ENCODE results near the gene PARP12. TPM values are rescaled to one million over a fixed set of nuclear protein-coding genes. Genes with fewer than 3 reads are reported as not detected.

The PARP12 gene
- total and polyA plus RNA-seq, 10 donors = 26.9 to 101 (median 67.2) TPM

GRCh38 chr7:140005754-140006503, 56.8 kb downstream of the PARP12 start:
- H3K9me3 ChIP-seq = no peaks in the 10 kb centered on the region
- H3K27ac ChIP-seq = no peak overlapping the region
- no peaks in the 10 kb centered on the region for H3K27me3 ChIP-seq (replicated peaks in 1 of 7)
- H3K4me1 ChIP-seq = peaks cover 0 to 6% (median 4%) of the 10 kb centered on the region in 6 donors
- peak; percentile 54 for DNase-seq
- H3K36me3 ChIP-seq = peaks cover 0 to 65% (median 4%) of the 10 kb centered on the region in 6 donors
- no peak overlapping the region for H3K4me3 ChIP-seq
- intact Hi-C loops (cut with DNase I; ENCODE audit: low total_unique reads) = loop anchor here (10.0 kb wide), 1 partner anchor 391 kb away; no protein-coding TSS in a partner anchor
- TF ChIP-seq POLR2AphosphoS5 (IDR thresholded peaks at IDR 0.05) (no peak), CTCF (IDR thresholded peaks at IDR 0.05 in 8 of 11, conservative IDR thresholded peaks at IDR 0.05 in 3 of 11) (no peak), POLR2A (IDR thresholded peaks at IDR 0.05) (no peak)
- 65 to 75% (median 69%) methylated on average over 9 to 13 of the region's 13 CpGs for WGBS, 5 donors

- peaks cover 0 to 6% (median 4%) of the 10 kb centered on the region in 6 donors for H3K4me1 ChIP-seq
- no peak overlapping the region for H3K27ac ChIP-seq
- H3K36me3 ChIP-seq = peaks cover 0 to 62% (median 4%) of the 10 kb centered on the region in 6 donors
- peak; percentile 18 for DNase-seq
- H3K4me3 ChIP-seq = no peak overlapping the region
- WGBS, 5 donors = 86 to 94% (median 91%) methylated on average over 7 of the region's 7 CpGs
- H3K9me3 ChIP-seq = no peaks in the 10 kb centered on the region
- no peaks in the 10 kb centered on the region for H3K27me3 ChIP-seq (replicated peaks in 1 of 7)
- intact Hi-C loops (cut with DNase I; ENCODE audit: low total_unique reads) = loop anchor here (10.0 kb wide), 1 partner anchor 391 kb away; no protein-coding TSS in a partner anchor
- TF ChIP-seq POLR2AphosphoS5 (IDR thresholded peaks at IDR 0.05) (no peak), CTCF (IDR thresholded peaks at IDR 0.05 in 8 of 11, conservative IDR thresholded peaks at IDR 0.05 in 3 of 11) (no peak), POLR2A (IDR thresholded peaks at IDR 0.05) (no peak)
Measured at GRCh38 chr7:140005341-140005740, 57.4 kb downstream of the PARP12 start.

GRCh38 chr7:140004672-140005071, 58.1 kb downstream of the PARP12 start:
- Histone ChIP-seq H3K27ac (no peak overlapping the region), H3K4me3 (no peak overlapping the region), H3K4me1 (peaks cover 0 to 6% (median 4%) of the 10 kb centered on the region in 6 donors), H3K9me3 (no peaks in the 10 kb centered on the region), H3K27me3 (replicated peaks in 1 of 7) (no peaks in the 10 kb centered on the region), H3K36me3 (peaks cover 0 to 55% (median 4%) of the 10 kb centered on the region in 6 donors)
- DNase-seq = peak; percentile 62
- intact Hi-C loops (cut with DNase I; ENCODE audit: low total_unique reads) = loop anchor here (5.0 to 10.0 kb wide), 4 partner anchors 227 to 502 kb away; partner anchors contain the start of gene HIPK2
- TF ChIP-seq POLR2A (IDR thresholded peaks at IDR 0.05) = no peak
- peak; percentile 7 to 54 (median 14) for TF ChIP-seq POLR2AphosphoS5 (IDR thresholded peaks at IDR 0.05)
- TF ChIP-seq CTCF (IDR thresholded peaks at IDR 0.05 in 8 of 11, conservative IDR thresholded peaks at IDR 0.05 in 3 of 11) = no peak
- 95 to 100% (median 98%) methylated on average over 6 of the region's 6 CpGs for WGBS, 5 donors

- WGBS, 5 donors = 60 to 75% (median 61%) methylated on average over 9 of the region's 9 CpGs
- peak; percentile 41 for DNase-seq
- Histone ChIP-seq H3K9me3 (no peaks in the 10 kb centered on the region), H3K36me3 (peaks cover 0 to 57% (median 4%) of the 10 kb centered on the region in 6 donors), H3K27ac (no peak overlapping the region), H3K4me3 (no peak overlapping the region), H3K27me3 (replicated peaks in 1 of 7) (no peaks in the 10 kb centered on the region), H3K4me1 (peaks cover 0 to 6% (median 4%) of the 10 kb centered on the region in 6 donors)
- intact Hi-C loops (cut with DNase I; ENCODE audit: low total_unique reads) = loop anchor here (5.0 to 10.0 kb wide), 4 partner anchors 227 to 502 kb away; partner anchors contain the start of gene HIPK2
- no peak for TF ChIP-seq POLR2A (IDR thresholded peaks at IDR 0.05)
- peak in 8 of 11 experiments; percentile 35 to 60 (median 51) for TF ChIP-seq CTCF (IDR thresholded peaks at IDR 0.05 in 8 of 11, conservative IDR thresholded peaks at IDR 0.05 in 3 of 11)
Measured at GRCh38 chr7:140003913-140004382, 58.8 kb downstream of the PARP12 start.
